WTC11 (cell line): Measurements from ENCODE around the gene ATP8B4. TPM values are rescaled to one million over a fixed set of nuclear protein-coding genes. Genes with fewer than 3 reads are reported as not detected.

ENCODE experiments used
- ATAC-seq: fragments of 200-7000 bp; cut with Tn5 transposase; 2 replicates; pipeline ENCODE4 v1.10.0; 2021; ENCODE audit warnings: mild to moderate bottlenecking, moderate library complexity
- CTCF ChIA-PET: fragments of 300-600 bp; sonication (Branson Sonifier 250); formaldehyde crosslinking; loops from one replicate; lab custom pipeline; 2021; ENCODE audit warnings: antibody characterized with exemption; lab: Charles Lee
- POLR2A ChIA-PET: fragments of 350-600 bp; sonication (Branson Sonifier 250); formaldehyde crosslinking; loops from one replicate; lab custom pipeline; 2021; ENCODE audit warnings: antibody characterized with exemption; lab: Charles Lee
- DNase-seq: peaks from one replicate; pipeline ENCODE4 v3.0.0; 2021; ENCODE audit warnings: low spot score
- H3K27ac Mint-ChIP-seq: 2 replicates; pipeline ENCODE4 v1.8.0; 2021; ENCODE audit warnings: mixed read lengths
- H3K27me3 Mint-ChIP-seq: 2 replicates; pipeline ENCODE4 v1.8.0; 2021; ENCODE audit warnings: low read depth, mild to moderate bottlenecking, moderate library complexity, mixed read lengths
- H3K36me3 Mint-ChIP-seq: 2 replicates; pipeline ENCODE4 v1.8.0; 2021; ENCODE audit warnings: mixed read lengths
- H3K4me1 Mint-ChIP-seq: 2 replicates; pipeline ENCODE4 v1.8.0; 2022; ENCODE audit warnings: mixed read lengths
- H3K4me3 Mint-ChIP-seq: 2 replicates; pipeline ENCODE4 v1.8.0; 2021; ENCODE audit warnings: mild to moderate bottlenecking, moderate library complexity, mixed read lengths
- H3K9me3 Mint-ChIP-seq: 2 replicates; pipeline ENCODE4 v1.8.0; 2021; ENCODE audit warnings: mixed read lengths
- EMX1 ChIP-seq: fragments of 250-450 bp; sonication (Bioruptor Pico); IDR thresholded peaks from 2 replicates; pipeline ENCODE4 v1.8.0; 2021; ENCODE audit warnings: mild to moderate bottlenecking
- ESRRA ChIP-seq: sonication (generic); formaldehyde crosslinking; IDR thresholded peaks from 2 replicates; pipeline ENCODE4 v1.8.1; 2022; ENCODE audit warnings: mild to moderate bottlenecking, missing genetic modification reagents, borderline replicate concordance
- MYBL2 ChIP-seq: sonication (generic); formaldehyde crosslinking; IDR thresholded peaks from 2 replicates; pipeline ENCODE4 v1.8.1; 2023; ENCODE audit warnings: mild to moderate bottlenecking, moderate library complexity, missing genetic modification reagents
- NFATC4 ChIP-seq: fragments of 250-450 bp; sonication (Bioruptor Pico); IDR thresholded peaks from 2 replicates; pipeline ENCODE4 v1.9.0; 2021; ENCODE audit warnings: mild to moderate bottlenecking
- NR2C2 ChIP-seq: sonication (generic); formaldehyde crosslinking; IDR thresholded peaks from 2 replicates; pipeline ENCODE4 v1.8.0; 2022; ENCODE audit warnings: mild to moderate bottlenecking, missing genetic modification reagents
- NR3C1 ChIP-seq: sonication (generic); formaldehyde crosslinking; conservative IDR thresholded peaks from 2 replicates; pipeline ENCODE4 v1.8.1; 2023; ENCODE audit warnings: low read depth, mild to moderate bottlenecking, missing genetic modification reagents
- RELA ChIP-seq: sonication (generic); formaldehyde crosslinking; IDR thresholded peaks from 2 replicates; pipeline ENCODE4 v1.8.1; 2022; ENCODE audit warnings: missing genetic modification reagents, mild to moderate bottlenecking, borderline replicate concordance
- TP53 ChIP-seq: sonication (generic); formaldehyde crosslinking; IDR thresholded peaks from 2 replicates; pipeline ENCODE4 v1.8.1; 2023; ENCODE audit warnings: mild to moderate bottlenecking, missing genetic modification reagents
- ZNF138 ChIP-seq: sonication (generic); formaldehyde crosslinking; conservative IDR thresholded peaks from 2 replicates; pipeline ENCODE4 v1.8.1; 2022; ENCODE audit warnings: mild to moderate bottlenecking, moderate library complexity, missing genetic modification reagents
- ZNF317 ChIP-seq: sonication (generic); formaldehyde crosslinking; IDR thresholded peaks from 2 replicates; pipeline ENCODE4 v1.8.1; 2023; ENCODE audit warnings: low read depth, mild to moderate bottlenecking, moderate library complexity, missing genetic modification reagents, borderline replicate concordance
- ZNF396 ChIP-seq: fragments of 250-450 bp; sonication (Bioruptor Pico); IDR thresholded peaks from 2 replicates; pipeline ENCODE4 v1.8.0; 2021; ENCODE audit warnings: mild to moderate bottlenecking, moderate library complexity, borderline replicate concordance
- ZNF416 ChIP-seq: fragments of 250-450 bp; sonication (Bioruptor Pico); IDR thresholded peaks from 2 replicates; pipeline ENCODE4 v1.9.0; 2021; ENCODE audit warnings: mild to moderate bottlenecking, inconsistent platforms
- total RNA-seq: library from RNA; stranded (reverse); gene quantifications from 3 replicates; pipeline ENCODE4 v1.2.3, GENCODE V29; 2021
- TF ChIP-seq, protein P1 (sequence below): sonication (generic); formaldehyde crosslinking; IDR thresholded peaks from 2 replicates; pipeline ENCODE4 v1.8.0; 2023; ENCODE audit warnings: missing genetic modification reagents
- TF ChIP-seq, protein P2 (sequence below): fragments of 250-450 bp; sonication (Bioruptor Pico); IDR thresholded peaks from 2 replicates; pipeline ENCODE4 v1.9.0; 2021; ENCODE audit warnings: mild to moderate bottlenecking
- TF ChIP-seq, protein P3 (sequence below): sonication (generic); formaldehyde crosslinking; IDR thresholded peaks from 2 replicates; pipeline ENCODE4 v1.8.0; 2022; ENCODE audit warnings: mild to moderate bottlenecking, missing genetic modification reagents
- TF ChIP-seq, protein P4 (sequence below): sonication (generic); formaldehyde crosslinking; IDR thresholded peaks from 2 replicates; pipeline ENCODE4 v1.8.0; 2022; ENCODE audit warnings: missing genetic modification reagents
- TF ChIP-seq, protein P5 (sequence below): sonication (generic); formaldehyde crosslinking; IDR thresholded peaks from 2 replicates; pipeline ENCODE4 v1.8.1; 2023; ENCODE audit warnings: mild to moderate bottlenecking, missing genetic modification reagents, moderate library complexity
- TF ChIP-seq, protein P6 (sequence below): fragments of 250-450 bp; sonication (Bioruptor Pico); IDR thresholded peaks from 2 replicates; pipeline ENCODE4 v1.9.0; 2021; ENCODE audit warnings: mild to moderate bottlenecking, borderline replicate concordance
- TF ChIP-seq, protein P7 (sequence below): sonication (generic); formaldehyde crosslinking; IDR thresholded peaks from 2 replicates; pipeline ENCODE4 v1.8.1; 2023; ENCODE audit warnings: mild to moderate bottlenecking, missing genetic modification reagents

ATP8B4 gene
- total RNA-seq, 1 experiment from 2014 or later = 0.37 TPM

DNA sequence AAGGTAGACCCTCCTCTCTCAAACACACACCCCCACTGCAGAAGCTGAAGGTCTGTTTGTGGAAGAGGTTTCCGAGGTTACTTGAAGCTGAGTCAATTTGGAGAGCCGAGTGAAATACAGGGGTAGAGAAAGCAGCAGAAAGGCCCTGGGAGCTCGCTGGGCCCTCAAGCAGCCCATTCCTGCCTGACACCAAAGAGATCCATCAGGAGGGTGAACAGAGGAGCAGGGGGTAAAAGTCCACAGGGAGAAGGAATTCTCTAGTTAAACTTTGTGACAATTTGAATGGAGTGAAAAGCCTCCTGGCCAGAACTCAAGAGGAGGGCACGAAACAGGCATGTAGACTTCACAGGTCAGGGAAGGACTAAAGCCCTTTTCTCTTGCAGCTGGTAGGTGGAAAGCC, 49.3 kb upstream of the ATP8B4 start:
- Mint-ChIP-seq H3K4me1 (peaks cover 4% of the 10 kb centered on the region; the same call in 1 of the 2 replicates), H3K4me3 (no peak overlapping the region), H3K27me3 (peaks cover 2% of the 10 kb centered on the region; the same call in 1 of the 2 replicates), H3K36me3 (peaks cover 20% of the 10 kb centered on the region), H3K9me3 (peaks cover 34% of the 10 kb centered on the region), H3K27ac (no peak overlapping the region)
- DNase-seq = no peak
- POLR2A ChIA-PET = no interaction called here
- CTCF ChIA-PET = interaction anchor here (1.1 to 1.3 kb wide), 2 partner anchors 148 to 292 kb away, joined by 3 to 4 read pairs; no protein-coding TSS in a partner anchor
- ATAC-seq = no peak
- TF ChIP-seq ZNF396 = no peak
- TF ChIP-seq, protein P1, sequence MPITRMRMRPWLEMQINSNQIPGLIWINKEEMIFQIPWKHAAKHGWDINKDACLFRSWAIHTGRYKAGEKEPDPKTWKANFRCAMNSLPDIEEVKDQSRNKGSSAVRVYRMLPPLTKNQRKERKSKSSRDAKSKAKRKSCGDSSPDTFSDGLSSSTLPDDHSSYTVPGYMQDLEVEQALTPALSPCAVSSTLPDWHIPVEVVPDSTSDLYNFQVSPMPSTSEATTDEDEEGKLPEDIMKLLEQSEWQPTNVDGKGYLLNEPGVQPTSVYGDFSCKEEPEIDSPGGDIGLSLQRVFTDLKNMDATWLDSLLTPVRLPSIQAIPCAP (CRISPR knock-in tag) = no peak
- TF ChIP-seq EMX1 = no peak
- TF ChIP-seq, protein P2, sequence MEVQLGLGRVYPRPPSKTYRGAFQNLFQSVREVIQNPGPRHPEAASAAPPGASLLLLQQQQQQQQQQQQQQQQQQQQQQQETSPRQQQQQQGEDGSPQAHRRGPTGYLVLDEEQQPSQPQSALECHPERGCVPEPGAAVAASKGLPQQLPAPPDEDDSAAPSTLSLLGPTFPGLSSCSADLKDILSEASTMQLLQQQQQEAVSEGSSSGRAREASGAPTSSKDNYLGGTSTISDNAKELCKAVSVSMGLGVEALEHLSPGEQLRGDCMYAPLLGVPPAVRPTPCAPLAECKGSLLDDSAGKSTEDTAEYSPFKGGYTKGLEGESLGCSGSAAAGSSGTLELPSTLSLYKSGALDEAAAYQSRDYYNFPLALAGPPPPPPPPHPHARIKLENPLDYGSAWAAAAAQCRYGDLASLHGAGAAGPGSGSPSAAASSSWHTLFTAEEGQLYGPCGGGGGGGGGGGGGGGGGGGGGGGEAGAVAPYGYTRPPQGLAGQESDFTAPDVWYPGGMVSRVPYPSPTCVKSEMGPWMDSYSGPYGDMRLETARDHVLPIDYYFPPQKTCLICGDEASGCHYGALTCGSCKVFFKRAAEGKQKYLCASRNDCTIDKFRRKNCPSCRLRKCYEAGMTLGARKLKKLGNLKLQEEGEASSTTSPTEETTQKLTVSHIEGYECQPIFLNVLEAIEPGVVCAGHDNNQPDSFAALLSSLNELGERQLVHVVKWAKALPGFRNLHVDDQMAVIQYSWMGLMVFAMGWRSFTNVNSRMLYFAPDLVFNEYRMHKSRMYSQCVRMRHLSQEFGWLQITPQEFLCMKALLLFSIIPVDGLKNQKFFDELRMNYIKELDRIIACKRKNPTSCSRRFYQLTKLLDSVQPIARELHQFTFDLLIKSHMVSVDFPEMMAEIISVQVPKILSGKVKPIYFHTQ = no peak
- TF ChIP-seq, protein P3, sequence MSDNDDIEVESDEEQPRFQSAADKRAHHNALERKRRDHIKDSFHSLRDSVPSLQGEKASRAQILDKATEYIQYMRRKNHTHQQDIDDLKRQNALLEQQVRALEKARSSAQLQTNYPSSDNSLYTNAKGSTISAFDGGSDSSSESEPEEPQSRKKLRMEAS (CRISPR knock-in tag) = no peak
- TF ChIP-seq ESRRA (CRISPR knock-in tag) = no peak
- no peak for TF ChIP-seq TP53
- TF ChIP-seq, protein P4, sequence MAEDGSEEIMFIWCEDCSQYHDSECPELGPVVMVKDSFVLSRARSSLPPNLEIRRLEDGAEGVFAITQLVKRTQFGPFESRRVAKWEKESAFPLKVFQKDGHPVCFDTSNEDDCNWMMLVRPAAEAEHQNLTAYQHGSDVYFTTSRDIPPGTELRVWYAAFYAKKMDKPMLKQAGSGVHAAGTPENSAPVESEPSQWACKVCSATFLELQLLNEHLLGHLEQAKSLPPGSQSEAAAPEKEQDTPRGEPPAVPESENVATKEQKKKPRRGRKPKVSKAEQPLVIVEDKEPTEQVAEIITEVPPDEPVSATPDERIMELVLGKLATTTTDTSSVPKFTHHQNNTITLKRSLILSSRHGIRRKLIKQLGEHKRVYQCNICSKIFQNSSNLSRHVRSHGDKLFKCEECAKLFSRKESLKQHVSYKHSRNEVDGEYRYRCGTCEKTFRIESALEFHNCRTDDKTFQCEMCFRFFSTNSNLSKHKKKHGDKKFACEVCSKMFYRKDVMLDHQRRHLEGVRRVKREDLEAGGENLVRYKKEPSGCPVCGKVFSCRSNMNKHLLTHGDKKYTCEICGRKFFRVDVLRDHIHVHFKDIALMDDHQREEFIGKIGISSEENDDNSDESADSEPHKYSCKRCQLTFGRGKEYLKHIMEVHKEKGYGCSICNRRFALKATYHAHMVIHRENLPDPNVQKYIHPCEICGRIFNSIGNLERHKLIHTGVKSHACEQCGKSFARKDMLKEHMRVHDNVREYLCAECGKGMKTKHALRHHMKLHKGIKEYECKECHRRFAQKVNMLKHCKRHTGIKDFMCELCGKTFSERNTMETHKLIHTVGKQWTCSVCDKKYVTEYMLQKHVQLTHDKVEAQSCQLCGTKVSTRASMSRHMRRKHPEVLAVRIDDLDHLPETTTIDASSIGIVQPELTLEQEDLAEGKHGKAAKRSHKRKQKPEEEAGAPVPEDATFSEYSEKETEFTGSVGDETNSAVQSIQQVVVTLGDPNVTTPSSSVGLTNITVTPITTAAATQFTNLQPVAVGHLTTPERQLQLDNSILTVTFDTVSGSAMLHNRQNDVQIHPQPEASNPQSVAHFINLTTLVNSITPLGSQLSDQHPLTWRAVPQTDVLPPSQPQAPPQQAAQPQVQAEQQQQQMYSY (CRISPR knock-in tag) = no peak
- no peak for TF ChIP-seq RELA (CRISPR knock-in tag)
- TF ChIP-seq, protein P5, sequence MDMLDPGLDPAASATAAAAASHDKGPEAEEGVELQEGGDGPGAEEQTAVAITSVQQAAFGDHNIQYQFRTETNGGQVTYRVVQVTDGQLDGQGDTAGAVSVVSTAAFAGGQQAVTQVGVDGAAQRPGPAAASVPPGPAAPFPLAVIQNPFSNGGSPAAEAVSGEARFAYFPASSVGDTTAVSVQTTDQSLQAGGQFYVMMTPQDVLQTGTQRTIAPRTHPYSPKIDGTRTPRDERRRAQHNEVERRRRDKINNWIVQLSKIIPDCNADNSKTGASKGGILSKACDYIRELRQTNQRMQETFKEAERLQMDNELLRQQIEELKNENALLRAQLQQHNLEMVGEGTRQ (CRISPR knock-in tag) = no peak
- no peak for TF ChIP-seq ZNF317 (CRISPR knock-in tag)
- no peak for TF ChIP-seq MYBL2 (CRISPR knock-in tag)
- TF ChIP-seq NR3C1 = no peak
- no peak for TF ChIP-seq ZNF138

DNA sequence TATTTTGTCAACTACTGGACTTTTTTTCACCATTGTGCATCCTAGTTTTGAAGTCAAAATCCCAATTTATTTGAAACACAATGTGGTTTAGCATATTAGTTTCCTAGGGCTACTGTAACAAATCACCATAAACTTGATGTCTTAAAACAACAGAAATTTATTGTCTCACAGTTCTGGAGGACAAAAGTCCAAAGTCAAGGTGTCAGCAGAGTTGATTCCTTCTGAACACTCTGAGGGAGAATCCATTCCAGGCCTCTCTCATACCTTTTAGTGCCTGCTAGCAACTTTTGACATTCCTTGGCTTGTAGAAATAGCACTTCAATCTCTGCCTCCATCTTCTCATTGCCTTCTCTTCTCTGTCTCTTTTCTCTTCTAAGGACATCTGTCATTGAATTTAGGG, 48.1 kb upstream of the ATP8B4 start:
- H3K4me3 Mint-ChIP-seq = no peak overlapping the region
- ChIA-PET POLR2A (no interaction called here), CTCF (interaction anchor here (0.8 kb wide), 1 partner anchor 19 kb away, joined by 3 read pairs; no protein-coding TSS in a partner anchor)
- H3K9me3 Mint-ChIP-seq = peaks cover 42% of the 10 kb centered on the region
- DNase-seq (no peak), ATAC-seq (no peak)
- H3K36me3 Mint-ChIP-seq = peaks cover 17% of the 10 kb centered on the region
- peaks cover 4% of the 10 kb centered on the region; the same call in 1 of the 2 replicates for H3K4me1 Mint-ChIP-seq
- H3K27ac Mint-ChIP-seq = no peak overlapping the region
- peaks cover 2% of the 10 kb centered on the region; the same call in 1 of the 2 replicates for H3K27me3 Mint-ChIP-seq
- TF ChIP-seq, protein P6, sequence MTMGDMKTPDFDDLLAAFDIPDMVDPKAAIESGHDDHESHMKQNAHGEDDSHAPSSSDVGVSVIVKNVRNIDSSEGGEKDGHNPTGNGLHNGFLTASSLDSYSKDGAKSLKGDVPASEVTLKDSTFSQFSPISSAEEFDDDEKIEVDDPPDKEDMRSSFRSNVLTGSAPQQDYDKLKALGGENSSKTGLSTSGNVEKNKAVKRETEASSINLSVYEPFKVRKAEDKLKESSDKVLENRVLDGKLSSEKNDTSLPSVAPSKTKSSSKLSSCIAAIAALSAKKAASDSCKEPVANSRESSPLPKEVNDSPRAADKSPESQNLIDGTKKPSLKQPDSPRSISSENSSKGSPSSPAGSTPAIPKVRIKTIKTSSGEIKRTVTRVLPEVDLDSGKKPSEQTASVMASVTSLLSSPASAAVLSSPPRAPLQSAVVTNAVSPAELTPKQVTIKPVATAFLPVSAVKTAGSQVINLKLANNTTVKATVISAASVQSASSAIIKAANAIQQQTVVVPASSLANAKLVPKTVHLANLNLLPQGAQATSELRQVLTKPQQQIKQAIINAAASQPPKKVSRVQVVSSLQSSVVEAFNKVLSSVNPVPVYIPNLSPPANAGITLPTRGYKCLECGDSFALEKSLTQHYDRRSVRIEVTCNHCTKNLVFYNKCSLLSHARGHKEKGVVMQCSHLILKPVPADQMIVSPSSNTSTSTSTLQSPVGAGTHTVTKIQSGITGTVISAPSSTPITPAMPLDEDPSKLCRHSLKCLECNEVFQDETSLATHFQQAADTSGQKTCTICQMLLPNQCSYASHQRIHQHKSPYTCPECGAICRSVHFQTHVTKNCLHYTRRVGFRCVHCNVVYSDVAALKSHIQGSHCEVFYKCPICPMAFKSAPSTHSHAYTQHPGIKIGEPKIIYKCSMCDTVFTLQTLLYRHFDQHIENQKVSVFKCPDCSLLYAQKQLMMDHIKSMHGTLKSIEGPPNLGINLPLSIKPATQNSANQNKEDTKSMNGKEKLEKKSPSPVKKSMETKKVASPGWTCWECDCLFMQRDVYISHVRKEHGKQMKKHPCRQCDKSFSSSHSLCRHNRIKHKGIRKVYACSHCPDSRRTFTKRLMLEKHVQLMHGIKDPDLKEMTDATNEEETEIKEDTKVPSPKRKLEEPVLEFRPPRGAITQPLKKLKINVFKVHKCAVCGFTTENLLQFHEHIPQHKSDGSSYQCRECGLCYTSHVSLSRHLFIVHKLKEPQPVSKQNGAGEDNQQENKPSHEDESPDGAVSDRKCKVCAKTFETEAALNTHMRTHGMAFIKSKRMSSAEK (CRISPR knock-in tag) = no peak
- TF ChIP-seq, protein P7, sequence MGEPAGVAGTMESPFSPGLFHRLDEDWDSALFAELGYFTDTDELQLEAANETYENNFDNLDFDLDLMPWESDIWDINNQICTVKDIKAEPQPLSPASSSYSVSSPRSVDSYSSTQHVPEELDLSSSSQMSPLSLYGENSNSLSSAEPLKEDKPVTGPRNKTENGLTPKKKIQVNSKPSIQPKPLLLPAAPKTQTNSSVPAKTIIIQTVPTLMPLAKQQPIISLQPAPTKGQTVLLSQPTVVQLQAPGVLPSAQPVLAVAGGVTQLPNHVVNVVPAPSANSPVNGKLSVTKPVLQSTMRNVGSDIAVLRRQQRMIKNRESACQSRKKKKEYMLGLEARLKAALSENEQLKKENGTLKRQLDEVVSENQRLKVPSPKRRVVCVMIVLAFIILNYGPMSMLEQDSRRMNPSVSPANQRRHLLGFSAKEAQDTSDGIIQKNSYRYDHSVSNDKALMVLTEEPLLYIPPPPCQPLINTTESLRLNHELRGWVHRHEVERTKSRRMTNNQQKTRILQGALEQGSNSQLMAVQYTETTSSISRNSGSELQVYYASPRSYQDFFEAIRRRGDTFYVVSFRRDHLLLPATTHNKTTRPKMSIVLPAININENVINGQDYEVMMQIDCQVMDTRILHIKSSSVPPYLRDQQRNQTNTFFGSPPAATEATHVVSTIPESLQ (CRISPR knock-in tag) = no peak
- TF ChIP-seq, protein P3 (CRISPR knock-in tag) = no peak
- TF ChIP-seq ZNF416 (CRISPR knock-in tag) (no peak), NR2C2 (no peak), NFATC4 (no peak)
